SKM-1 (cell line): Measurements from ENCODE around the gene GOLGA3.
"Not testable (repeated sequence)": the region's sequence is repeated elsewhere in the genome, so short reads cannot be mapped to it uniquely, and the experiment has no call there.

Experiments
- DNase-seq: peaks from one replicate; lab custom pipeline; 2025; ENCODE audit not compliant: unreplicated experiment; lab: John Stamatoyannopoulos, UW

Gene GOLGA3

DNA sequence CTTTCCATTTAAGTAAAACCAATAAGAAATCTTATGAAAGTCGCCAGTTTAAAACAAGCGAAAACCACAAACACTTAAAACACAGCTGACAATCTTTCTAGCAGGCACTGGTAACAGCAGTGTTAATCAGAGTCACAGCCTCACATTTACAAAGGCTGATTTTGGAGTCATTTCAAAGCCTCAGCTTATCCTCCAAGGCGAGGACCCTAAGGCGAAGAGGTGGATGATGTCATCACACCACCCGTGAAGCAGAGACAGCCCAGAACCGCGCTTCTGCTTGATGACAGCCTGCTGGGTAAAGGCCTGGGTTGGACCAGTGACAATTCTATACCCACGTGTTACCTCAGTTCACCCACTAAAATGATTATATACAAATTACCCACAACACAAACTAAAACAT lies 10.1 kb downstream of the GOLGA3 start:
- no peak for DNase-seq

DNA sequence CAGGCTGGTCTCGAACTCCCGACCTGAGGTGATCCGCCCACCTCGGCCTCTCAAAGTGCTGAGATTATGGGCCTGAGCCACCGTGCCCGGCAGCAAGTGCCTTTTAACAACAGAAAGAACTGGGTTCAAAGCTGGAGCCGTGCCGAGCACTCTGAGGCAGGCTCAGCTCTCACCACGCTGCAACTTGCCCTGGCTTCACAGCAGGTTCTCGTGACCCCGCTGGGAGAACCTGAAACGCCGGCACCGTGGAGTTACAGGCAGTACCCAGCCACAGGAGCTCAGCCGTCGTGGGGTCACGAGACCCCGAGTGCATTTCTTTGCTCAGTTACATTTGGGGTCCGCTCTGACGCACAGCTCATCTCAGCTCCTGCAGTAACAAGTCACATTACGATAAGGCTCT lies 14.4 kb downstream of the GOLGA3 start:
- no peak for DNase-seq

DNA sequence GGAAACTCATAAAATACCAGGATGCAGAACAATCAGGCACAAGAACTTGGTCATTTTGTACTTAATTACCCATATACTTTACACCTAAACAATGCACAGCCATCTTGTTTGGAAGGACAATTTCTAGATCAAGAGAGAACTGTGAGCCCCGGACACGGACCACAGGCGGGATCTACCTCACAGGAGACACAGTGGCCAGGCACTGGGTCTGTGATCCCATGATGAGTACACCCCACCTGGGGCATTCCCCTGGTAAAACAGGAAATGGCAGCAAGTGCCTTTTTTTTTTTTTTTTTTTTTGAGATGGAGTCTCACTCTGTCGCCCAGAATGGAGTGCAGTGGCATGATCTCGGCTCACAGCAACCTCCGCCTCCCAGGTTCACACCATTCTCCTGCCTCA lies 15.2 kb downstream of the GOLGA3 start:
- DNase-seq, result no peak

DNA sequence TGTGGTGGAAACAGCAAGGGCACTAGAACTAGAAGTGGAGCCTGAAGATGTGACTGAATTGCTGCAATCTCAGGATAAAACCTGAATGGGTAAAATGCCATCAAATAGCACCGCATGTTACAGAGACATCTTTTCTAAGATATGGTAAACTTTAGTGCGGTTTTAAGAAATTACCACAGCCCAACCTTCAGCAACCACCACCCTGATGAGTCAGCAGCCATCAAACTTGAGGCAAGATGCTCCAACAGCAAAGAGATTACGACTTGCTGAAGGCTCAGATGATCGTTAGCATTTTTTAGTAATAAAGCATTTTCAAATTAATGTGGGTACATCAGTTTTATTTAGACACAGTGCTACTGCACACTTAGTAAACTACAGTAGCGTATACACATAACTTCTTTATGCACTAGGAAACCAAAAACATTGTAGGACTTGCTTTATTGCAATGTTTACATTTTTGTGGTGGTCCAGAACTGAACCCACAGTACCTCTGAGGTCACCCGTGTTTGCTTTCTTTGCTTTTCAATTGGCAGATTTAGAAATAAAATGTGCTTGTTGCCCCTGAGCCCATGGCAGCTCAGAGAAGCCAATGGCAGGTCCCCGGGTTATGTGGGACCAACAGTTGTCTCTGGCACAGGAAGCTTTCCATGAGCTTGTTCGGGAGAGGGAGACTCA lies 15.9 kb downstream of the GOLGA3 start:
- DNase-seq, result no peak

DNA sequence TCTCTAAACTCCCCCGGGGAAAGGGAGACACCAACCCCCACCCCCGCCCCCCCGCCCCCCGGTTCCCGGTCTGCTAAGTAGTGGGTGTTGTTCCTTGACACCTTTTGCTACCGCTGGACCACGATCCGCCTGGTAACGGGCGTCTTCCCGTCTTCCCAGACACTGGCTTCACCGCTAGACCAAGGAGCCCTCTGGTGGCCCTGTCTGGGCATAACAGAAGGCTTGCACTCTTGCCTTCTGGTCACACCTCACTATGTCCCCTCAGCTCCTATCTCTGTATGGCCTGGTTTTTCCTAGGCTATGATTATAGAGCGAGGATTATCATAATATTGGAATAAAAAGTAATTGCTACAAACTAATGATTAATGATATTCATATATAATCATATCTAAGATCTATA lies 19.3 kb downstream of the GOLGA3 start:
- not testable (repeated sequence) for DNase-seq

DNA sequence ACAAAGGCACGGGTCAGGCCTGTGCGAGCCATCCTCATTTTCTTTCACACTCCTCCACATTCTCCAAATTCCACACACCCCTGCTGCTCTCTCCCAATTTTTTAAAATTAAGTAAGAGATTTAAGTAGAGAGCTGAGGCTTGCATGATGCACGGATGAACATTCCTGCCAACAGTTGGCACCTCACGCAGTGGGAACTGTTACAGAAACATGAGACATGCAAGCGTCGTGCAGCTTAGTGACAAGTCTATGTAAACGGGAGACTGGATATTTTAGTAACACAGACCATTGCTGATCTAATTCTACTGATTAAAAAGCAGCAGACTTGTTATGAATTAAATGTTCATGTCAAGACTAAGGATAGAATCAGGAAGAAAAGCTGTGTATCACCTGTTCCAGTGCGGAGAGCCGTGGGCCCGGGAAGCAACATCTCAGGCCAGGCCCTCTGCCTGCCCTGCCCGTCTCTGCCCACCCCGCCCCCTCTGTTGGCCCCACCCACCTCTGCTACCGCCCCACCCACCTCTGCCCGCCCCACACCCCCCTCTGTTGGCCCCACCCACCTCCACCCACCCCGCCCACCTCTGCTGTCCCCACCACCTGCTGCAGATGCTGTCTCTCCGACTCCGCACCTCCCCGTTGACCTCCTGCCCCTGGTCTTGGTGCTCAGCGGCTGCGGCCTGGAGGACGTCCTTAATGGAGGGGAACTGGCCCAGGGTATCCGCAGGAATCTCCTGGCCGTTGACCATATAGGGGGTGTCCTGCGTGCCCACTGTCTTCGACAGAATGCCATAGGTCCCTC lies 21.2 kb downstream of the GOLGA3 start:
- no peak for DNase-seq

DNA sequence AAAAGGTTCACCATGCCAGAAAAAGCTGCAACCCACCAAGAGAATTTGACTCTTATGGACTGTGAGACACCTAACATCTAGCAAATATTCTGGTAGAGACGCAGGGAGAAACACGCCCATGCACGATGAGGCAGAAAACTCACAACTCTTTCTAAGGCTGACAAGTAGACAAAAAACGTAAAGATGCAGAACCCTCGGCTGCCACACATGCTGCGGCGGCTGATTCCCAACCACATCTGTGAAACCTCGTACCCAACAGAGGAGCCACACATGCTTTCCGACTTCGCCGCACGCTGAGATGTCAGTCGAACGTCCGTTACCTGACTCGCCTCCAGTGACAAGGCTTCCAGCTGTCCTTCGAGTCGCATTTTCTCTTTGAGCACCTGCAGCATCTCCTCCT lies 21.8 kb downstream of the GOLGA3 start:
- DNase-seq, result no peak

DNA sequence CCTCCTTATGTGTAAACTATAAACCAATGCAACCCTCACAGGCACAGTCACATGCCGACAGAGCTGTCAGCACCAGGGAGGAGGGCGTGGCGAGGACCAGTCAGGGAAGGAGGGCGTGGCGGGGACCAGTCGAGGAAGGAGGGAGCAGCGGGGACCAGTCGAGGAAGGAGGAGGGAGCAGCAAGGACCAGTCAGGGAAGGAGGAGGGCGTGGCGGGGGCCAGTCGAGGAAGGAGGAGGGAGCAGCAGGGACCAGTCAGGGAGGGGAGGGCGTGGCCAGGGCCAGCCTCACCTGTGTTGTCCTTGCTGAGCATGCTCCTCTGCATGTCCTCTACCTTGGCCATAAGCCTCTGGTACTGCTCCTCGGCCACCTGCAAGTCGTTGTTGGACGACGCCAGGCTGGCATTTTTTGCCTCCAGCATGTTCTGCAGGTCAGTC lies 24.2 kb downstream of the GOLGA3 start:
- DNase-seq, result no peak

DNA sequence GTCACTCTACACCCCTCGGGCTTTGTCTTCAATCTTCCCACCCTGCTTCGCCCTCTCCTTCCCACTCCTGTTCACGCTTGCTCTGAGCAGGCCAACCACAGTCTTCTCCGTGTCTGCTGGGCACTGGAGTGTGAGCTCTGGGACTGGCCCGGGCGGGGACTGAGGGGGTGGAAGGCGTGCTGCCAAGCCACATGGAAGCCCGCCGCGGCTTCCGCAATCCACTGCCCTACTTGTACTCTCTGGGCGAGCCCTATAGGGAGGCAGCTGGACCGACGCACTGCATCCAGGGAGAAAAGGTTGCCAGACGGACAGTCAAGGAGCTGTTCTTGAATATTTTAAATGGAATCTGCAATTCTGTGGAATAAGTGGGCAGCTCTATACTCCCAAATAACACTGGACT lies 24.8 kb downstream of the GOLGA3 start:
- no peak for DNase-seq

DNA sequence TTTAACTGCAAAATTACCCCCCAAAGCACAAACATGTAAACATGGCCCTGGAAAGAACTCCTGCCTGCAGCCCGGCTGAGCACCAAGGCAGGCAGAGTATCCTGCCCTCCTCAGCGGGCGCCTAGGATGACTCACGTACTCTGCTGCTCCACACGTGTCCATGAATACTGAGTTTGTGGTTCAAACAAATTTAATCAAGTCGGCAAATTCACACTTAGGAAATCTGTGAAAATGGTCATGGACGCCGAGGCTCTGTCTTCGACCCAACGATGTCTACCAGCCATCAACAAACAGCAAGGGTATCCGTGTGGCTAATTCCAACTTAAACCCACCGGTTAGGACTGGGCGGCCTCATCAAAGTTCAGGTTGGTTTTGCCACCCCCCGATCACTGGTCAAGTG lies 25.5 kb downstream of the GOLGA3 start:
- no peak for DNase-seq

DNA sequence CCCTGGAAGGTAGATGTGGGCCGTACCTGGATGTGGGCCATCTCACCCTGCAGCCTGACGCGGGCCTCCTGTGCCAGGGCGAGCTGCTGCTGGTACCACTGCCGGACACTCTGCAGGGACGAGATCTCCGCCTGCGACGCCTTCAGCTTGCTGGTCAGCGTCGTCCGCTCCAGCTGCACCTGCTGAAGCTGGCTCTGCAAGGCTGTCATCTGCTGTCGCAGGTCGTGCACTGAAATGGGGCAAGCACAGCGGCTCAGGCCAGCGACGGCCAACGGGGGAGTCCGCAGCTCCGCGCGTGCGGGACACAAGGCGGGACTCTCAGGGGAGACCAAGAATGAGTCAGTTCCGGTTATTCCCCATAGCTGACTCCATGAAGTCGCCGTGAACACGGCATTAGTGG lies 26.9 kb downstream of the GOLGA3 start:
- DNase-seq, result no peak

DNA sequence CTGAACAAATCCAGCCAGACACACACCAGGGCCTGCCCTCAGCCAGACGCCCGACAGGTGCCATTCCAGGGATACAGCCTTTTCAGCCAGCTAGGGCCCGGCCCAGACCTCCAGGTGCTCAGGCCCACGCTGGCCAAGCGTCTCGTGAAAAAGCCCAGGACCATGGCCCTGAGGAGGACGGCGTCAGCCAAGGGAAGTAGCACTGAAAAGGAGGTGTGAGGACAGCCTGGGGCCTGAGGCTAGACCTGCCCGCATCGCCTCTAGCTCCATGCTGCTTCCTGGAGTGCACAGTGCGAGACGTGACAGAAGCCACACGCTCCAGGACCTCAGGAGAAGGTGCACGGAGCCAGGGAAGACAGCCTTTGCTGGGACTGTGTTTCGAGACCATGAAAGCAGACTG lies 29.8 kb downstream of the GOLGA3 start:
- no peak for DNase-seq

DNA sequence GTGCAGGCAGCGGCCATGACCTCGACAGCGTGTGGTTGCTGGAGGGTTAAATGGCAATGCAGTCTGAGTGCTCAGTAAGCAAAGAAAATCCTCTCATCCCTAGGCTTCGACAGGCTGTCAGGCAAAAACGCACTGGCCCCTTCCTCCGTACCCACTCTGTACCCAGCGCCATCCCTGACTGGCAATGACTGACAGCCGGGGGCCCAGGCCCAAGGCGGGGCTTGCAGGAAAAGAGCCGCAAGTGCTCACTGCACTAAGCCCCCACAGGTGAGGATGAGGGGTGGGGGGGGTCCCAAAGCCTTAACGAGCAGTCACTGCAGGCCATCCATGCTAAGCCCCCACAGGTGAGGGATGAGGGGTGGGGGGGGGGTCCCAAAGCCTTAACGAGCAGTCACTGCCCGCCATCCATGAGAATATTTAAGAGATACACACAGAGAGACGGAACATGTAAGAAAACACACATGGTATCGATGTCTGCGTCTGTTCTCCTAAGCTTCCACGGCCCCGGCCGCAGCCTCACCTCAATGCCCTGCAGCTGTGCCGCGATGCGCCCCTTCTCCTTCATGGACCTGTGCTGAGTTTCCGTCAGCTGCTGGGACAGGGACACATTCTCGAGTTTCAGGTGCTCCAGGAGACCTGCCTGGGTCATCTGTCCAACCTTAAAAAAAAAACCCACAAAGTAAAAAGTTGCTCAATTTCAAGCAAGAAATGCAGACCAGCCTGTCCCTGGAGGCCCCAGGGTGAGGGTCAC lies 30.7 kb downstream of the GOLGA3 start:
- no peak for DNase-seq

DNA sequence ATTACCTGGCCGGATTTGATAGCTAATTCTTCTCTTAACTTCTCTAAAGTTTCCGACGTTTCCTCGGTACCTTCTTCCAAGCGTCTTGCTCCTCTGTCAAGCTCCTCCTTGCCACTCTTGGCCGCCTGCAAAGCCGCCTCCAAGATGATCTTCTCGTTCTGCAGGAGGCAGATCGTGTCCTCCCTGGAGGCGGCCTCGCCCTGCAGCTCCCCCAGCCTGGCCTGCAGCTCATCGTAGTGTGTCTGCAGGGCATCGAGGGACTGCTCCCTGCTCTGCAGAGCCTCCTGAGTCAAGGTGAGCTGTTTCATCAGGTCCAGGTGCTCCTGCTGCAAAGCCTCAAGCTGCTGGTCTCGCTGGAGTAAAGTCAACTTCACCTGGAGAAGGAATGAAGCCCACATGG lies 32.8 kb downstream of the GOLGA3 start:
- DNase-seq, result no peak

DNA sequence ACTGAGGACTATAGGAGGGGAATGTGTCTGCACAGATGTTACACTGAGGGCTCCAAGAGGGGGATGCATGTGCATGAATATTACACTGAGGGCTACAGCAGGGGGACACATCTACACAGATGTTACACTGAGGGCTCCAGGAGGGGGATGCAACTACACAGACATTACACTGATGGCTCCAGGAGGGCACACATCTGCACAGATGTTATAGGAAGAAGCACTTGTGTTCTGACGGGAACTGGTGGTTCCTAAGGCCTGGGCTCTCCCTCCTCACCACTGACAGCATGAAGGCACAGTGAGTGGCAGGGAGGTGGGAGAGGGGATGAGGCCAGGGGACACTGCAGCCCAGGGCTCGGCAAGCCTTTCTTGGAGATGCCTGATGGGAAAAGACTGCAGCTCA lies 36.7 kb downstream of the GOLGA3 start:
- not testable (repeated sequence) for DNase-seq

DNA sequence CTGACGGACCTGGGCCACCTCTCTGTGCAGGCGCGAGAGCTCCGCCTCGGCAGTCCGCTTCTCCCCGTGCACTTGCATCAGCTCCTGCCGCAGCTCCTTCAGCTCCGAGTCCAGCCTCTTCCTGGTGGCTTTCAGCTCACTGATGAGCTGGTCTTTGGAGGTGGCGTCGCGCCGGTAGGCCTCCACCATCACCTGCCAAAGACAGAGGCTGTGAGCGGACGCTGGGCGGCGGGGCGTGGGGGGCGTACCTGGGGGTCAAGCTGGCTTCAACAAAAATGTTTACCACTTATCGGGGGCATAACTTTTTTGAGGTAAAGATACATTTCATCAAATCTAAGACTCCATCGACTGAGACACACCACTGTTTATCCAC lies 39.6 kb downstream of the GOLGA3 start:
- no peak for DNase-seq

DNA sequence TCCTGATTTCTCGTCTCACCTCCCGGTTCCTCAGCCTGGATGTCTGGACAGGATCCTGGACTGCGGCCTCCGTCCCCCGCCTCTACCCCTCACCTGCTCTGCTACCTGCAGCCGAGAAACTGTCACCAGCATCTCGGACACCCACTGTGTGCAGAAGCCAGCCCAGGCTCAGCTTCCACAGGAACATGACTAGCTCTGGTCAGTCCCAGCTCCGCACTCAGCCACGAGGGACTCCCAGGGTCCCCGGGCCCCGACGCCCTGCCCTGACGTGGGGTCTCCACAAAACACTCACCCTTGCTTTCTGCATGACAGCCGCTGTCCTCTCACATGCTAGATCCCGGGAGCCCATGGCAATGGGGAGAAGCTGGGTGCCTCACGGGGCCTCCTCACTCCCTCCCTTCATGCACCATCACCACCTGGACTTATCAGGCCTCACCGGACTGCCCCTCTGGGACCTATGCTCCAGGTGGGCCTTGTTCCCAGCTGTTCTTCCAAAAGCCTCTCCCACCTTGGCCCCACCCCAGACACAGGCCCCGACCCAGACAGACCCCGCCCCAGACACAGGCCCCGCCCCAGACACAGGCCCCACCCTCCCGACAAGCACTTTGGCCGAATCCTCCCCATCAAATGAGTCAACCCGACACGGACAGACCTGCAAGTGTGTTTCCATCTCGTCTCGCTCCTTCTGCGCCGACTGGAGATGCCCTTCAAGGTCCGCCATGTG lies 40.1 kb downstream of the GOLGA3 start:
- no peak for DNase-seq

DNA sequence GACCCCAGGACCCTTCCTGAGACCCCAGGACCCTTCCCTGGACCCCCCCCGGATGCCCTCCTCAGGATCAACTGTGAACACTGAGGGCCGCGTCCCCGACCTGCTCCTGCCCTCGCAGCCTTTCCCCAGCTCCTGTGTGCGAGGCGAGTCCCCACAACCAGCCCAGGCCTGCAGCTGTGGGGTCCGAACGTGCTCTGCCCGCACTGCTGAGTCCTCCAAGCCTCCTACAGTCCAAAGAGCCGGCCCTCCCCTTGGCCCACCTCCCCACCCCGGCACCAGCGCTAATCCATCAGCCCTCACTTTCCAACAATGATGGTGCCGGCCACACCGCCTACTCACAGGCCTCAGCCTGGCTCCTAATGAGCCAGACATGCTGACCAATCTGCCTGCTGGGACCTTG lies 40.8 kb downstream of the GOLGA3 start:
- no peak for DNase-seq

DNA sequence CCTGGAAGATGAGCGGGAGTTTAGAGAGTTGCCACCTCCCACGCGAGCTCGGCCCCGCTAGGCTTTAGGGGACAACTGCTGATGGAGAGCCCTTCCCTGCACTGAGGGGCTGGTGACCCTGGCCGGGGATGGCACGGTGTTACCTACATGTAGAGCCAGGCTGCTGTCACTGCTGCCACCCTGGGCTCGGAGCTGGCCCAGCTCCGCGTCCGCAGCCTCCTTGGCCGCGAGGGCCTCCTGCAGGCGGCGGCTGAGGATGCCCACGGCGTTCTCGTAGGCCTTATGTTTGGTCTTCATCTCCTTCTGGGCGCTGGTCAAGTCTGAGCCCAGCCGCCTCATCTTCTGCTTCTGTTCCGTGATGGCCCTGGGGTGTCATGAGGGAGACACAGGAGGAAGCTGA lies 42.5 kb downstream of the GOLGA3 start:
- no peak for DNase-seq

DNA sequence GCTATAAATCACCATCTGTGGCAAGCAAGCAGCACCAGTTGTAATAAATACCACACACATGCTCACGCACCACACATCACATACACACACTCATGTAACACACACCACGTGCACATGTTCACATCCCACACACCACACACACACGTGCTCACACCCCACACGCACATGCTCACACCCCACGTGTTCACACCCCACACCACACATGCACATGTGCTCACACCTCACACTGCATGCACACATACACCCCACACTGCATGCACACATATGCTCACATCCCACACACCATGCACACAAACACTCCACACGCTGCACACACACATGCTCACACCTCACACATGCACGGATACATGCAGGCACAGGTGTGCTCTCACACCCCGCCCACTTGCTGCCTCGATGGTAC lies 44.1 kb downstream of the GOLGA3 start:
- DNase-seq, result no peak

DNA sequence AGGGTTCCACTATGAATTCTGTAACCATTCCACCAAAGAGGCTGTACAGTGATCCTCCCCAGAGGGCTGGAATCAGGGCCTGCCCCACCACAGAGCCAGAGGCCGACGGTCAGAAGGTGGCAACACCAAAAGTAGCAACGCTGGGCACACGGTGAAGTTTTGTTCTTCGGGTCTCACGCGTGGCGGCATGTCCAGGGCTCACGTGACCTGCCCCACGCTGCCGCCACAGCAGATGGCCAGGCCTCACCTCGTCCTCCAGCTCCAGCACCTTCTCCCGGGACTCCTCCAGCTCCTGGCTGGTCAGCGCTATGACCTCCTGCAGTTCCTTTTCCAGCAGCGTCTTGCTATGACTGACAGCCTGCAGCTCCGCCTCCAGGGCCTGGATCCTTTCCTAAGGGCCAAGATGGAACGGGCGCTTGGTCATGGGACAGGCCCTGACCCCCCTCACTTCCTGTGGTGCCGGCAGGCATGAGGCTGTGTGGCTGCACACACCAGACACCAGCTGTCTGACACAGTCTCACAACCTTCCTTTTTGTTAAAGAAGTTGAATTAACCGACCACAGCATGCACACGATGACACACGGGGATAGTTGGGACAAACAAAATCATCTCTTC lies 44.6 kb downstream of the GOLGA3 start:
- DNase-seq, result no peak
